PC-3 (cell line): ENCODE measurements around the gene C5orf58.

Source experiments
- CTCF ChIP-seq: fragments of 300-600 bp; sonication (generic); conservative IDR thresholded peaks from 2 replicates; pipeline ENCODE4 v1.5.1; 2017; ENCODE audit warnings: antibody characterized with exemption, low read depth, mild to moderate bottlenecking, low read length
- EZH2 ChIP-seq: fragments of 300-600 bp; sonication (generic); IDR thresholded peaks from one replicate; pipeline ENCODE4 v1.6.1; 2017; ENCODE audit warnings: antibody characterized with exemption, mild to moderate bottlenecking, low read length; ENCODE audit not compliant: unreplicated experiment

GRCh38 chr5:170232786-170233185 lies at the start of gene C5orf58:
- no peak for TF ChIP-seq CTCF
- no peak for TF ChIP-seq EZH2
